ENCODE results near the gene TUBGCP2. TPM values are rescaled to one million over a fixed set of nuclear protein-coding genes. Genes with fewer than 3 reads are reported as not detected.

The TUBGCP2 gene
- total and polyA plus RNA-seq, 2 of the 13 experiments (the other 11 are each of a cell fraction or from before 2014, with no cell fraction given): 21.3 to 34.5 TPM

- no peak overlapping the region for H2AFZ ChIP-seq (ENCODE audit: low read length)
- peak; percentile 41 for DNase-seq (ENCODE audit: low spot score)
- H3K9ac ChIP-seq (ENCODE audit: insufficient read depth, low read depth, low read length): no peak overlapping the region
- TF ChIP-seq ZNF329 (CRISPR knock-in tag; IDR thresholded peaks at IDR 0.05; ENCODE audit: low read depth) (peak; percentile 99), PATZ1 (CRISPR knock-in tag; IDR thresholded peaks at IDR 0.05) (peak; percentile 49; the same call in 1 of the 2 replicates), ZNF281 (CRISPR knock-in tag; IDR thresholded peaks at IDR 0.05; ENCODE audit: borderline replicate concordance) (no peak), FOXA1 (IDR thresholded peaks at IDR 0.05) (no peak), FOXA1 (CRISPR knock-in tag; IDR thresholded peaks at IDR 0.05) (no peak), SP5 (CRISPR knock-in tag; IDR thresholded peaks at IDR 0.05; ENCODE audit: borderline replicate concordance, low read depth) (0 out of 2 replicates have a peak, but pooled peaks have one; percentile 37), MXD1 (CRISPR knock-in tag; IDR thresholded peaks at IDR 0.05) (0 out of 2 replicates have a peak, but pooled peaks have one; percentile 25), ZNF687 (CRISPR knock-in tag; IDR thresholded peaks at IDR 0.05) (0 out of 2 replicates have a peak, but pooled peaks have one; percentile 6), GABPB1 (CRISPR knock-in tag; IDR thresholded peaks at IDR 0.05) (0 out of 2 replicates have a peak, but pooled peaks have one; percentile 27)
- no peak for FAIRE-seq
- H3K4me1 ChIP-seq (ENCODE audit: insufficient read depth, low read length): peaks cover 33% of the 10 kb centered on the region
- ChIA-PET POLR2A (no interaction called here), CTCF (ENCODE audit: low intra/inter-chr PET ratio, low total read pairs) (no interaction called here)
- H3K27ac ChIP-seq (ENCODE audit: extremely low read length, insufficient read depth, low read length): no peak overlapping the region
- in situ Hi-C loops (cut with HindIII; ENCODE audit: extremely low pct_ligation_motif_present, low pct_unique_long_range_greater_than_20kb): no loop called here
- H3K36me3 ChIP-seq (replicated peaks in 1 of 2; ENCODE audit: control insufficient read depth in 1 of 2, insufficient read depth in 2 of 2, low read length in 2 of 2): no peaks in the 10 kb centered on the region
- WGBS (ENCODE audit: low lambda C conversion rate): 74% methylated on average over 11 of the region's 33 CpGs
- no peaks in the 10 kb centered on the region for H3K9me3 ChIP-seq (ENCODE audit: low read length)
- H3K4me2 ChIP-seq (ENCODE audit: low read depth, low read length): peak overlapping the region; percentile 41; the same call in 1 of the 2 replicates
- H3K27me3 ChIP-seq (ENCODE audit: control insufficient read depth in 1 of 2, insufficient read depth in 2 of 2, low read length in 2 of 2): peaks cover 28 to 75% of the 10 kb centered on the region in 2 experiments
- H4K20me1 ChIP-seq (ENCODE audit: insufficient read depth, low read length): no peaks in the 10 kb centered on the region
- intact Hi-C loops (cut with micrococcal nuclease; ENCODE audit: unreplicated experiment): no loop called here
- no peak overlapping the region for H3K4me3 ChIP-seq (replicated peaks in 1 of 3; ENCODE audit: insufficient read depth in 1 of 3, low read depth in 2 of 3, low read length in 3 of 3)
- no peaks in the 10 kb centered on the region for H3K79me2 ChIP-seq (ENCODE audit: insufficient read depth, low read length)
- no peak; the same call in 1 of the 3 replicates for ATAC-seq
- no TSS peak for BruUV-seq (replicated peaks)
Observed at GRCh38 chr10:133245439-133246235, 63.0 kb downstream of the TUBGCP2 start.
